PFSK-1 (cell line): ENCODE data around the gene GPR137C.

Experiments used
- FOXP2 ChIP-seq: optimal IDR thresholded peaks from 2 replicates; pipeline ENCODE3; 2011; ENCODE audit warnings: borderline replicate concordance, control low read depth, inconsistent platforms; ENCODE audit not compliant: insufficient read depth; ENCODE audit errors: extremely low read length, extremely low read depth
- POLR2AphosphoS5 ChIP-seq: IDR thresholded peaks from 2 replicates; pipeline ENCODE4 v1.6.1; 2012; ENCODE audit warnings: low read depth, mild to moderate bottlenecking, control low read depth, low read length, moderate library complexity
- SIN3A ChIP-seq: IDR thresholded peaks from 2 replicates; pipeline ENCODE4 v1.6.1; 2012; ENCODE audit warnings: mild to moderate bottlenecking, low read length, moderate library complexity, borderline replicate concordance; ENCODE audit not compliant: insufficient read depth
- TAF1 ChIP-seq: IDR thresholded peaks from 2 replicates; pipeline ENCODE4 v1.6.1; 2012; ENCODE audit warnings: low read length, control low read depth, borderline replicate concordance; ENCODE audit not compliant: insufficient read depth
- TF ChIP-seq, protein P1 (sequence below), 2 experiments: IDR thresholded peaks; 2 replicates each; pipeline versions ENCODE4 v1.6.1 to v1.8.0; 2011 to 2012; ENCODE audit warnings: low read depth in 2 of 2, low read length in 2 of 2, control low read depth in 1 of 2, inconsistent platforms in 1 of 2, mild to moderate bottlenecking in 1 of 2, moderate library complexity in 1 of 2; ENCODE audit not compliant: insufficient read depth in 1 of 2

Gene GPR137C

DNA sequence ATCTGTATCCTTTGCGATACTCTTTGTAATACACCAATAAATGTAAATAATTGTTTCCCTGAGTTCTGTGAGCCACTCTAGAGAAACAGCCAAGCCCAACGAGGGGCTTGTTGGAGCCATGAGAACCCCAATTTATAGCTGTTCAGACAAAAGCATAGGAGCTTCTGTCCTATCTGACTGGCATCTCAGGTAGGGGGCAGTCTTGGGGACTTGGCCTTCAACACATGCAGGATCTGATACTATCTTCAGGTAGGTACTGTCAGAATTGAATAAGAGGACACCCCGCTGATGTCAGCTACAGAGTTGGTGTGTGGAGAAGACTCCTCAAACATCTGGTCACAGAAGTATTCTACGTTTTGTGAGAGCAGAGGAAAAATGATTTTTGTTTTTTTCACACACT, 25.6 kb upstream of the GPR137C start:
- TF ChIP-seq, protein P1, sequence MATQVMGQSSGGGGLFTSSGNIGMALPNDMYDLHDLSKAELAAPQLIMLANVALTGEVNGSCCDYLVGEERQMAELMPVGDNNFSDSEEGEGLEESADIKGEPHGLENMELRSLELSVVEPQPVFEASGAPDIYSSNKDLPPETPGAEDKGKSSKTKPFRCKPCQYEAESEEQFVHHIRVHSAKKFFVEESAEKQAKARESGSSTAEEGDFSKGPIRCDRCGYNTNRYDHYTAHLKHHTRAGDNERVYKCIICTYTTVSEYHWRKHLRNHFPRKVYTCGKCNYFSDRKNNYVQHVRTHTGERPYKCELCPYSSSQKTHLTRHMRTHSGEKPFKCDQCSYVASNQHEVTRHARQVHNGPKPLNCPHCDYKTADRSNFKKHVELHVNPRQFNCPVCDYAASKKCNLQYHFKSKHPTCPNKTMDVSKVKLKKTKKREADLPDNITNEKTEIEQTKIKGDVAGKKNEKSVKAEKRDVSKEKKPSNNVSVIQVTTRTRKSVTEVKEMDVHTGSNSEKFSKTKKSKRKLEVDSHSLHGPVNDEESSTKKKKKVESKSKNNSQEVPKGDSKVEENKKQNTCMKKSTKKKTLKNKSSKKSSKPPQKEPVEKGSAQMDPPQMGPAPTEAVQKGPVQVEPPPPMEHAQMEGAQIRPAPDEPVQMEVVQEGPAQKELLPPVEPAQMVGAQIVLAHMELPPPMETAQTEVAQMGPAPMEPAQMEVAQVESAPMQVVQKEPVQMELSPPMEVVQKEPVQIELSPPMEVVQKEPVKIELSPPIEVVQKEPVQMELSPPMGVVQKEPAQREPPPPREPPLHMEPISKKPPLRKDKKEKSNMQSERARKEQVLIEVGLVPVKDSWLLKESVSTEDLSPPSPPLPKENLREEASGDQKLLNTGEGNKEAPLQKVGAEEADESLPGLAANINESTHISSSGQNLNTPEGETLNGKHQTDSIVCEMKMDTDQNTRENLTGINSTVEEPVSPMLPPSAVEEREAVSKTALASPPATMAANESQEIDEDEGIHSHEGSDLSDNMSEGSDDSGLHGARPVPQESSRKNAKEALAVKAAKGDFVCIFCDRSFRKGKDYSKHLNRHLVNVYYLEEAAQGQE (IDR thresholded peaks at IDR 0.05; ENCODE audit: insufficient read depth in 1 of 2, low read depth in 2 of 2, low read length in 2 of 2), result no peak
- TF ChIP-seq POLR2AphosphoS5, result no peak
- no peak for TF ChIP-seq FOXP2
- TF ChIP-seq TAF1, result no peak
- TF ChIP-seq SIN3A, result no peak

DNA sequence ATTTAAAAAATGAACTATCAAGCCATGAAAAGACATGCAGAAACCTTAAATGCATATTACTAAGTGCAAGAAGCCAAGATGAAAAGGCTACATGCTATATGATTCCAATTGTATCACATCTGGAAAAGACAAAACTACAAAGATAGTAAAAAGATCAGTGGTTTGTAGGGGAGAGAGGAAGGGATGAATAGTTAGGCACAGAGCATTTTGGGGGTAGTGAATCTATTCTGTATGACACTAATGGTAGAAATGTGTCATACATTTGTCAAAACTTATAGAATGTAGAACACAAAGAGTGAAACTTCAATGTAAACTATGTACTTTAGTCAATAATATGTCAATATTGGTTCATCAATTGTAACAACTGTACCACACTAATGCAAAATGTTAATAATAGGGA, 21.2 kb upstream of the GPR137C start:
- no peak for TF ChIP-seq FOXP2
- no peak for TF ChIP-seq TAF1
- TF ChIP-seq POLR2AphosphoS5, result no peak
- no peak for TF ChIP-seq SIN3A
- TF ChIP-seq, protein P1 (IDR thresholded peaks at IDR 0.05; ENCODE audit: insufficient read depth in 1 of 2, low read depth in 2 of 2, low read length in 2 of 2), result no peak

- no peak for TF ChIP-seq POLR2AphosphoS5
Observed at GRCh38 chr14:52536269-52536668, 16.4 kb upstream of the GPR137C start.

GRCh38 chr14:52538623-52539022, 14.0 kb upstream of the GPR137C start:
- TF ChIP-seq TAF1 (no peak), SIN3A (no peak), FOXP2 (no peak), POLR2AphosphoS5 (no peak)
- TF ChIP-seq, protein P1 (IDR thresholded peaks at IDR 0.05; ENCODE audit: insufficient read depth in 1 of 2, low read depth in 2 of 2, low read length in 2 of 2), result no peak

DNA sequence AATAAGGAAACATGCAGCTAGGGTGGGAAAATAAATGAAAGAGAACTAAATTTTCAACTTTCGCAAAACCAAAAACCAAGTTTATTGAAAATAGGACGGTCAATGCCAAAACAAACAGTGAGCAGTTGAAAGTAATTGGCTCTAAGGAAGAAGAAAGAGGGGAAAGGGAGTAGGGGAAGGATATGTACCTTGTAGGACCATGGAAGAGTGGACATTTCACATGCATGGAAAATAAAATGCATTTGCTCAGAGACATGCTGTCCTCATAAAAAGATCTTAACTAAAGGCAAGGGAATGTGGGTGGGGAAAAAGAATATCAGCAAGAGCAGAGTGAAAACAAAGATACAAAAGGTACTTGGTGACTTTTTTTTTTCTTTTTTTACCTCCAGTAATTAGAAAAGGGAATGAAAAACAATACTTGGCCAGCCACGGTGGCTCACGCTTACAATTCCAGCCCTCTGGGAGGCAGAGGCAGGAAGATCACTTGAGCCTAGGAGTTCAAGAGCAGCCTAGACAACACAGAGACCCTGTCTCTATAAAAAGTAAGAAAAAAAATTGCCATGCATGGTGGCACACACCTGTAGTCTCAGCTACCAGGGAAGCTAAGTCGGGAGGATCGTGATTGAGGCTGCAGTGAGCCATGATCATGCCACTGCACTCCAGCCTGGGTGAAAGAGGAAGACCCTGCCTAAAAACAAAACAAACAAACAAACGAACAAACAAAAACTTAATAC, 6.9 kb upstream of the GPR137C start:
- TF ChIP-seq SIN3A (no peak), FOXP2 (no peak), TAF1 (no peak), POLR2AphosphoS5 (no peak)
- TF ChIP-seq, protein P1 (IDR thresholded peaks at IDR 0.05; ENCODE audit: insufficient read depth in 1 of 2, low read depth in 2 of 2, low read length in 2 of 2), result no peak
